ENCODE data around the gene SRD5A2.
A peak's percentile ranks its signal among the peaks of the same experiment; 100 is the strongest.
"Not testable (repeated sequence)": the region's sequence is repeated elsewhere in the genome, so short reads cannot be mapped to it uniquely, and the experiment has no call there.

The SRD5A2 gene

GRCh38 chr2:31531101-31531500 lies 49.6 kb downstream of the SRD5A2 start:
- DNase-seq, result no peak

GRCh38 chr2:31529256-31529655 lies 51.5 kb downstream of the SRD5A2 start:
- DNase-seq, result no peak

GRCh38 chr2:31528823-31529222 lies 51.9 kb downstream of the SRD5A2 start:
- no peak for DNase-seq

DNA sequence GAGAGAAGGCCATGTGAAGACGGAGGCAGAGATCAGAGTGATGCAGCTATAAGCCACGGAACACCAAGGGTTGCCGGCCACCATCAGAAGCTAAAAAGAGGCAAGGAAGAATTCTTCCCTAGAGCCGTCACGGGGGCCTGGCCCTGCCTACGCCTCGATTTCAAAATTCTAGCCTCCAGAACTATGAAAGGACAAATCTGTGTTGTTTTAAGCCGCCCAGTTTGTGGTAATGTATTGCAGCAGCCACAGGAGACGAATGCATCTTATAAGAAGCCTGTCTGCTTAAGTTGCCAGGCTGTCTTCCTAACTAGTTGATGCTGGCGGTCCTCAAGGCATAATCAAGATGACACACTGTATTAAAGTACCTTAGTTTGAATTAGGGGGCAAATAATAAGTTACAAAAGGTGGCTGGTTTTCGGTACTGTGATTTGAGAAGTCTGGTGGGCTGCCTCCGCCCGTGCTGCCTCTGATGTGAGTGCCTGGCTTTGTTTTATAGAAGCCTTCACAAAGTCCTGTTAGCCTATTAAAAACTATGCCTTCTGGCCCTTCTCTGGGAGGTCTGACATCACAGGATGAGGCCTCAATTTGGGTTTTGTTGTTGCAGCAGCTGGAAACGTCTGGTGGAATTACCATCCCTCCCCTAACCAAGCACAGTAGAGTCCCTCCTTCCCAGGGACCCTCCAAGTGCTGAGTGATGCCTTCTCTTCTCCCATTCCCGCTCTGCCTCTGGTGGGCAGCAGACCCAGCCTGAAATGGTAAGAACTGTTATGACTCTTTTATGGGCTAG lies 53.6 kb downstream of the SRD5A2 start:
- DNase-seq, result no peak

DNA sequence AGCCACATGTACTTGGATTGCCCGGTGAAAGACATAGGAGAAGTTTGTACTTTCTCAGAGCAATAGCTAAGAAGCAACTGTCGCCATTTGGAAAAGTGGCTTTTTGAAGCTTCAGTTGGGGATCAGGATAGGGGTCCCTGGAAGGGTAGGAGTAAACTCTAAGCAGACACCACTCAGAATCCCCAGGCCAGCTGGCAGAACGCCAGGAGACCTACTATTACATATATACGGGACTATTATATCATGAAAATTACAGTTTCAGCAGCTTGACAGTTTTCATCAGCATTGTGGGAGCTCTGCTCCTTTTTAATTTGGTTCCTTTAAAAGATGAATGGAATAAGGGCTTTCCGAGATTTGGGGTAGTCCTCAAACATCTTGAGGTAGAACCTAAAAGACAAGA lies 54.9 kb downstream of the SRD5A2 start:
- DNase-seq, result no peak

- no peak for DNase-seq
Measured at GRCh38 chr2:31524592-31524991, 56.1 kb downstream of the SRD5A2 start.

DNA sequence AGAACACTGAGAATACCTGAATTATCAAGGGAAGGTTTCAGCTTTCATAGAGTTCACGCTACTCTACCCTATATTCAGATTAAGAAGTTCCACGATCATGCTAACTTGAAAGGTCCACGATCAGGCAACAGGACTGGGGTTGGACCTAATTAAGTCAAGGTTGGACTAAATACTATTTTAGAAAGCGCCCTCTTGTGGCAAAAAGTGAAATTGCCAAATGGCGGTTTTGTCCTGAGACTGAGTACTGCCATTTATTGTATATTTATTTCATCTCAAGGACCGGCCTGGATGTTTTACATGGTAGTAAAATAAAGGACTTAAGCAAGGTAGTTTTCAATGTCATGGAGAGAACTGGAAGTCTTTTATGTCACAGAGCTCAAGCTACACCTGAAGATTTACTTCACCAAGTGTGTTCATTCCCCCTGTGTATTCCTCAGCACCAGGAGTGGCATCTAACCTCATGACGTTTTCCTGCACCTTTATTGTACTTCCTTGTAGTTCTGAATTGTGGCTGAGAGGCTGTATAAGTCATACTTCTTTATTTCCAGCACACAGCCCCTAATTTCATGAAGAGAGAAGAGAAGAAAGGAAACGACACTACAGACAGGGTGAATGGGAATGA lies 56.8 kb downstream of the SRD5A2 start:
- peak; percentile 2 to 41 (median 18) for DNase-seq

- no peak for DNase-seq
Measured at GRCh38 chr2:31522786-31523185, 58.0 kb downstream of the SRD5A2 start.

GRCh38 chr2:31517442-31518203 lies 63.1 kb downstream of the SRD5A2 start:
- DNase-seq, result no peak

GRCh38 chr2:31515586-31515985 lies 65.2 kb downstream of the SRD5A2 start:
- no peak for DNase-seq

- no peak for DNase-seq
Measured at GRCh38 chr2:31513553-31513952, 67.2 kb downstream of the SRD5A2 start.

GRCh38 chr2:31511376-31511775 lies 69.4 kb downstream of the SRD5A2 start:
- DNase-seq, result no peak

GRCh38 chr2:31505111-31505510 lies 75.6 kb downstream of the SRD5A2 start:
- no peak for DNase-seq

GRCh38 chr2:31504311-31504710 lies 76.4 kb downstream of the SRD5A2 start:
- DNase-seq, result no peak

DNA sequence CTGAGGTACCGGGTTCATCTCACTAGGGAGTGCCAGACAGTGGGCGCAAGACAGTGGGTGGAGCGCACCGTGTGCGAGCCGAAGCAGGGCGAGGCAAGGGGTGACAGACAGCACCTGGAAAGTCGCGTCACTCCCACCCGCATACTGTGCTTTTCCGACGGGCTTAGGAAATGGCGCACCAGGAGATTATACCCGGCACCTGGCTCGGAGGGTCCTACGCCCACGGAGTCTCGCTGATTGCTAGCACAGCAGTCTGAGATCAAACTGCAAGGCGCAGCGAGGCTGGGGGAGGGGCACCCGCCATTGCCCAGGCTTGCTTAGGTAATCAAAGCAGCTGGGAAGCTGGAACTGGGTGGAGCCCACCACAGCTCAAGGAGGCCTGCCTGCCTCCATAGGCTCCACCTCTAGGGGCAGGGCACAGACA lies 84.3 kb downstream of the SRD5A2 start:
- DNase-seq, result not testable (repeated sequence)

DNA sequence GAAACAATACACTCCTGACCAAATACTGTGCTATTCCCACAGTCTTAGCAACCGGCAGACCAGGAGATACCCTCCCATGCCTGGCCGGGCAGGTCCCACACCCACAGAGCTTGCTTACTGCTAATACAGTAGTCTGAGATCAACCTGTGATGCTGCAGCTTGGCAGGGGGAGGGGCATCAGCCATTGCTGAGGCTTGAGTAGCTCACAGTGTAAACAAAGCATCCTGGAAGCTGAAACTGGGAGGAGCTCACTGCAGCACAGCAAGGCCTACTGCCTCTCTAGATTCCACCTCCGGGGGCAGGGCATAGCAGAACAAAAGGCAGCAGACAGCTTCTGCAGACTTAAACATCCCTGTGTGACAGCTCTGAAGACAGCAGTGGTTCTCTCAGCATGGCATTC lies 91.4 kb downstream of the SRD5A2 start:
- not testable (repeated sequence) for DNase-seq

GRCh38 chr2:31483246-31483645 lies 97.5 kb downstream of the SRD5A2 start:
- no peak for DNase-seq

DNA sequence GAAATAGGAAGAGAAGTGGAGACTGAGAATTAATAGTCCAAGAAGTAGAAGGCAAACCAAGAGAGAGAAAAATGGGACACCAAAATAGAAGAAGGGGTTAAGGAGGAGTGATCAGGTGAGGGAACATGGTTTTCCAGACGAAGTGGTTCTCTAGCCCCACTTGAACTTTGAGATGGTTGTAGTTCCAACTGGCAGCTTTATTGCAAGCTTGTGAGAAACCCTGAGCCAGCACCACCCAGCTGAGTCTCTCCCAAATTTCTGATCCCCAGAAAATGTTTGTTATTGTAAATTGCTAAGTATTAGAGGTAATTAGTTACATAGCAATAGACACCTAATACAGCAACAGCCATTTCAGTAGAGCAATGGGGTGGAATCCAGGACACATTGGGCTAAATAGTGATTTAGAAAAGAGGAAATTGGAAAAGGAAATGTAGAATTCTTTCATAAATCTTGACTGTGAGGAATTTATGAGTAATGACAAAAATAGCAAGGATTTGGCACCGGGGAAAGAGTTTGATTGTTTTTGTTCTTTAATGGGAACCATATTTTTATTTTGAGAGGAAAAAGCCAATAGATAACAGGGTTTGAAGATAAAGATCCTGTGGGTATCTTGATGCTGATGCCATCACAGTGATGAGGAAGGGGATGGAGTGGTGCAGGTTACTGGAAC lies 104.1 kb downstream of the SRD5A2 start:
- DNase-seq, result no peak

- DNase-seq, result no peak
Measured at GRCh38 chr2:31475692-31476091, 105.0 kb downstream of the SRD5A2 start.

- no peak for DNase-seq
Measured at GRCh38 chr2:31474296-31474695, 106.4 kb downstream of the SRD5A2 start.

Measured in activated CD4-positive, CD25-positive, alpha-beta regulatory T cell (primary cell).